Measurements from ENCODE around the gene SESN1.
"Not testable (repeated sequence)": the region's sequence is repeated elsewhere in the genome, so short reads cannot be mapped to it uniquely, and the experiment has no call there.

The SESN1 gene

DNA sequence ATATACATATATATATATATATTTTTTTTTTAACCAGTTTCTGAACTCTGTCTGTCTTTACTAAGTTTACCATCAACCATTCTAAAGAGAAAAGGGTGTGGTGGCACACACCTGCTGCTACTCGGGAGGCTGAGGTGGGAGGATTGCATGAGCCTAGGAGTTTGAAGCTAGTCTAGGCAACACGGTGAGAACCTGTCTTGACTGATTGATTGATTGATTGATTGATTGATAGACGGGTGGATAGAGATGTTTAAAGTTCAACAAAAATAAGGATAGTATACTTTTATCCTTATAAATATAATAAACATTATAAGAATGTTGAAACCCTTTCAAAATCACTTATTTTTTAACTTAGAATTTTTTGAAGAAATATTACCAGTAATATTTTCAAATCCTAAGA lies 30.9 kb upstream of the SESN1 start:
- no peak overlapping the region for H3K27ac Mint-ChIP-seq
- H3K9me3 Mint-ChIP-seq = no peaks in the 10 kb centered on the region
- peaks cover 34% of the 10 kb centered on the region for H3K36me3 Mint-ChIP-seq (ENCODE audit: low read depth)
- no peak for TF ChIP-seq CTCF (IDR thresholded peaks at IDR 0.05)
- no peaks in the 10 kb centered on the region for H3K4me1 Mint-ChIP-seq
- no peak for DNase-seq
- no peaks in the 10 kb centered on the region for H3K27me3 Mint-ChIP-seq (ENCODE audit: low read depth, poor library complexity)
- no peak overlapping the region for H3K4me3 Mint-ChIP-seq

DNA sequence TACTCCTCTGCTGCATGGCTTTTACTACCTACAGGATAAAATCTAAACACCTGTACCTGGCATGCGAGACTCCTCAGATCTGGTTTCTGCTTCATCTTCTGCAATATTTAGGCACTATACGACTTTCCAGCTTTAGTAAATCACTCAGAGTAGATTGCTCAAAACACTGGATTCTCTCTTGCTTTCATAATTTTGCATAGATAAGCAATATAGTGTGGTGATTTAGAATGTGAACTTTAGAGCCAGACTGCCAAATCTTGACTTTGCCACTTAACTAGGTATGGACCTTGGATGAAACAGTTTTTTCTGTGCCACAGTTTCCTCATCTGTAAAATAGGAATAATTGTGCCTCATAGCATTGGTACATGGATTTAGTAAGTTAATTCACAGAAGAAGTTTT lies 29.6 kb upstream of the SESN1 start:
- Mint-ChIP-seq H3K4me1 (no peaks in the 10 kb centered on the region), H3K9me3 (no peaks in the 10 kb centered on the region), H3K27ac (no peak overlapping the region), H3K36me3 (ENCODE audit: low read depth) (peaks cover 27% of the 10 kb centered on the region), H3K4me3 (no peak overlapping the region), H3K27me3 (ENCODE audit: low read depth, poor library complexity) (no peaks in the 10 kb centered on the region)
- TF ChIP-seq CTCF (IDR thresholded peaks at IDR 0.05) = no peak
- no peak for DNase-seq

- peaks cover 10% of the 10 kb centered on the region for H3K36me3 Mint-ChIP-seq (ENCODE audit: low read depth)
- no peaks in the 10 kb centered on the region for H3K9me3 Mint-ChIP-seq
- no peak overlapping the region for H3K27ac Mint-ChIP-seq
- peaks cover 5% of the 10 kb centered on the region for H3K4me1 Mint-ChIP-seq
- DNase-seq = no peak
- H3K4me3 Mint-ChIP-seq = no peak overlapping the region
- H3K27me3 Mint-ChIP-seq (ENCODE audit: low read depth, poor library complexity) = no peaks in the 10 kb centered on the region
- no peak for TF ChIP-seq CTCF (IDR thresholded peaks at IDR 0.05)
Observed at GRCh38 chr6:109121411-109121810, 26.8 kb upstream of the SESN1 start.

- Mint-ChIP-seq H3K27me3 (ENCODE audit: low read depth, poor library complexity) (no peaks in the 10 kb centered on the region), H3K36me3 (ENCODE audit: low read depth) (peaks cover 6% of the 10 kb centered on the region), H3K27ac (no peak overlapping the region), H3K4me1 (peaks cover 5% of the 10 kb centered on the region), H3K4me3 (no peak overlapping the region), H3K9me3 (no peaks in the 10 kb centered on the region)
- DNase-seq = no peak
- TF ChIP-seq CTCF (IDR thresholded peaks at IDR 0.05) = no peak
Observed at GRCh38 chr6:109118871-109119354, 24.3 kb upstream of the SESN1 start.

DNA sequence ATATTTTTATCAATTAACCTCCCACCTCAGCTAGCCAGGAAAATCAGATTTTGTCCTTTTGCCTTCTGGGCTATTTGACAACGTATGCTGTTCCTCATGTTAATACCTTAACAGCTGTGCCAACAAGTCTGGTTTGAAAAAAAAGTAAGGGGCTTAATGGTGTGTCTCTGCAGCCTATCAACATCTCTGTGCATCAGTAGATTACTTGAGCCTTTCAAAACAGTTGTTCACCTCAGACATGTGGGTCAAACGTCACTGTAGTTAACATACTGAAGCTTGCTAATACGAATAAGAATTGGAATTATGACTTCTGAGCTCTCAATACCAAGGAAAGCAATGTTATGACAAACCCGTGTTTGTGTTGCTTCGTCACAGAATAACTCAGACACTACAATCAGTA lies 23.7 kb upstream of the SESN1 start:
- Mint-ChIP-seq H3K4me1 (peaks cover 5% of the 10 kb centered on the region), H3K36me3 (ENCODE audit: low read depth) (peaks cover under 1% of the 10 kb centered on the region), H3K9me3 (no peaks in the 10 kb centered on the region), H3K27ac (no peak overlapping the region), H3K4me3 (no peak overlapping the region), H3K27me3 (ENCODE audit: low read depth, poor library complexity) (no peaks in the 10 kb centered on the region)
- TF ChIP-seq CTCF (IDR thresholded peaks at IDR 0.05) = no peak
- no peak for DNase-seq

GRCh38 chr6:109117346-109118035 lies 22.8 kb upstream of the SESN1 start:
- H3K27me3 Mint-ChIP-seq (ENCODE audit: low read depth, poor library complexity) = no peaks in the 10 kb centered on the region
- peaks cover 5% of the 10 kb centered on the region for H3K4me1 Mint-ChIP-seq
- no peak overlapping the region for H3K4me3 Mint-ChIP-seq
- no peak for DNase-seq
- H3K27ac Mint-ChIP-seq = no peak overlapping the region
- H3K36me3 Mint-ChIP-seq (ENCODE audit: low read depth) = no peaks in the 10 kb centered on the region
- H3K9me3 Mint-ChIP-seq = peaks cover under 1% of the 10 kb centered on the region
- no peak for TF ChIP-seq CTCF (IDR thresholded peaks at IDR 0.05)

DNA sequence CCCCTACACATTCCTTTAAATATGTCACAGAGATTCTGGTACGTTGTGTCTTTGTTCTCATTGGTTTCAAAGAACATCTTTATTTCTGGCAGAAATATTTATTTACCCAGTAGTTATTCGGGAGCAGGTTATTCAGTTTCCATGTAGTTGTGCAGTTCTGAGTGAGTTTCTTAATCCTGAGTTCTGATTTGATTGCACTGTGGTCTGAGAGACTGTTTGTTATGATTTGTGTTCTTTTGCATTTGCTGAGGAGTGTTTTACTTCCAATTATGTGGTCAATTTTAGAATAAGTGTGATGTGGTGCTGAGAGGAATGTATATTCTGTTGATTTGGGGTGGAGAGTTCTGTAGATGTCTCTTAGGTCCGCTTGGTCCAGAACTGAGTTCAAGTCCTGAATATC lies 18.0 kb upstream of the SESN1 start:
- peaks cover 29% of the 10 kb centered on the region for H3K9me3 Mint-ChIP-seq
- H3K4me1 Mint-ChIP-seq; DNase-seq; H3K27me3 Mint-ChIP-seq (ENCODE audit: low read depth, poor library complexity); H3K27ac Mint-ChIP-seq; H3K4me3 Mint-ChIP-seq: not testable (repeated sequence)
- peaks cover 35% of the 10 kb centered on the region for H3K36me3 Mint-ChIP-seq (ENCODE audit: low read depth)

DNA sequence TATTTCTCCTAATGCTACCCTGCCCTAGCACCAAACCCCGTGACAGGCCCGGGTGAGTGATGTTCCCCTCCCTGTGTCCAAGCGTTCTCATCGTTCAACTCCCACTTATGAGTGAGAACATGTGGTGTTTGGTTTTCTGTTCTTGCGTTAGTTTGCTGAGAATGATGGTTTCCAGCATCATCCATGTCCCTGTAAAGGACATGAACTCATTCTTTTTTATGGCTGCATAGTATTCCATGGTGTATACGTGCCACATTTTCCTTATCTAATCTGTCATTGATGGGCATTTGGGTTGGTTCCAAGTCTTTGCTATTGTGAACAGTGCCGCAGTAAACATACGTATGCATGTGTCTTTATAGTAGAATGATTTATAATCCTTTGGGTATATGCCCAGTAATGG lies 15.0 kb upstream of the SESN1 start:
- not testable (repeated sequence) for H3K4me1 Mint-ChIP-seq; H3K4me3 Mint-ChIP-seq; H3K27ac Mint-ChIP-seq; H3K27me3 Mint-ChIP-seq (ENCODE audit: low read depth, poor library complexity); DNase-seq
- H3K36me3 Mint-ChIP-seq (ENCODE audit: low read depth) = peaks cover 48% of the 10 kb centered on the region
- peaks cover 29% of the 10 kb centered on the region for H3K9me3 Mint-ChIP-seq

Data from nephron progenitor cell (in vitro differentiated cells).